NCI-H526 (cell line): ENCODE measurements around the gene TSPYL1.
"Not testable (repeated sequence)": the region's sequence is repeated elsewhere in the genome, so short reads cannot be mapped to it uniquely, and the experiment has no call there.

Experiments
- DNase-seq, 2 experiments: peaks; one replicate each; lab custom pipeline; 2025; lab: John Stamatoyannopoulos, UW

Gene TSPYL1

DNA sequence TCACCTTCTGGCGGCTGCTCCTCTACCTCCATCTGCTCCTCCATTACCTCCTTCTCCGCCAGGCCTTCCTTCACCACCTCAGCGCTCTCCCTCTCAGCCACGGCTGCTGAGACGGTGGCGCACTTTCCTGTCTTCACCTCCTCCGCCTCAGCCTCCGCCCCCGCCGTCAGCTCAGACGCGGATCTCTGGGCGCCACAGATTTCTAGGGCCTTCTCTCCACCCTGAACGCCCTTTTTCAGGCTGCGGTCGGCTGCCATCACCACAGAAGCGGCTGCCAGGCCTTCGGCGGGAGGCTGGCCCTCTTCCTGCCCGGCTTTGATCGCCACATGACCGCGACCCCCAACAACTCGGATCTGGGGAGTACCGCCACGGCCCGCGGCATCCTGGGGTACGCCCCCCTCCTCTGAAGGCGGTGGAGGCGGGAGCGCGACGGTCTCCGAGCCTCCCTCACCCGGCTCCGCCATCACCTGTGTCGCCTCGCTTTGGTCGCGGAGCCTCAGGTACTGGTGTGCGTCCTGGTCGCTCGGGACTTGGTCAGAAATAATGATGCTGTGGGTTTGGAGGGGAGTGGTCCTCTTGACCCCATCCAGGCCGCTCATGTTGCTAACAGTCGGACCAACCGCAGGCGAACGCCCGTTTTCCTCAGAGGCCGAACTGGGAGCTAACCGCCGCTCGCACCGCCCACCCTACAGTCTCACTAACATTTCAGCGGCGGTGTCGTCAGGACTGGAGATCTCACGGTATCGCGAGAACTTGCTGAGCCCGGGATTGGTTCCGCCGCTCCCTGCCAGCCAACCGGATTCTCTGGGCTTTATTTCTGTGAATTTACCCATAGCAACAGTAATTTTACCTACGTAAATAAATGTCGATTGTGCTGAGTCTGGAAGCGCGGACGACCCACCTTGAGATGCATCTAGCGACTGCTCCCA, at the start of gene TSPYL1:
Gene TSPYL1 (minus strand): TSS at position 699 of the 929 bp plus-strand sequence. CDS start 100 bp downstream, at position 599.
- peak; percentile 96 to 98 for DNase-seq

DNA sequence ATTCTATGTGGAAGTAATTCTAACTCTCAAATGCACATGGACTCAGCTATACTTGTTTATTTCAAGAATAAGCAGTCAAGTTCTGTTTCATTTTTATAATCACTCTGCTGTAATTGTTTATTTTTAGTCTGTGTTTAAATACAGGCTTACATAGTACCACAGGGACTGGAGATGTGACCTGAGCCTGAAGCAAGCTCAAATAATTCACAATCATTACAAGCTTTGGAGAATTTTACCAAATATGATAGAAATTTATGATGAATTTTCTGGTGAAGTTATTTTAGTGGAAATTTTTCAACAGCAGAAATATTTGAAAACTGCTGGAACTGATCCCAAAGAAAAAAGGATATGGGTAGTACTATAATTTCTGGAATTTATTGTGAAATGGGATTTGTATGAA, 49.4 kb upstream of the TSPYL1 start:
- DNase-seq: no peak

GRCh38 chr6:116328528-116328903, 48.8 kb upstream of the TSPYL1 start:
- DNase-seq: no peak

- no peak for DNase-seq
Observed at GRCh38 chr6:116327803-116328527, 48.2 kb upstream of the TSPYL1 start.

DNA sequence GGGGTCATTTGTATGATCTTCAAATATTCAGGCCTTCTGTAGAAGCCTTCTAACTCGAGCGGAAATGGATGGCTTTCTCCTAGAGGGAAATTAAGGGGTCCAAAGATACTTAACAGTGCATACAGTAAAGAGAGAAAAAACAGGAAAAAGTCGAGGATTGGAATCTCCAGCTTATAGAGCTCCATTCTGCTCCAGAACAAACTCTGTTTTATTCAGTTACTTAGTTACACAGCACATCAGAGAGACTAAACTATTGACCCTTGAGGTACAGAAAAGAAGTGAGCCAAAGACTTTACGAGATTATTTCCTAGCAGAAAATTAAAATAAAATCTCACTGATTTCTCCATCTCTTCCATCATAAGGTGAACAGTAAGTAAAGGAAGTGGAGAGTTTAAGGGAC, 47.3 kb upstream of the TSPYL1 start:
- DNase-seq: no peak

- DNase-seq: no peak
Observed at GRCh38 chr6:116326181-116326671, 46.5 kb upstream of the TSPYL1 start.

DNA sequence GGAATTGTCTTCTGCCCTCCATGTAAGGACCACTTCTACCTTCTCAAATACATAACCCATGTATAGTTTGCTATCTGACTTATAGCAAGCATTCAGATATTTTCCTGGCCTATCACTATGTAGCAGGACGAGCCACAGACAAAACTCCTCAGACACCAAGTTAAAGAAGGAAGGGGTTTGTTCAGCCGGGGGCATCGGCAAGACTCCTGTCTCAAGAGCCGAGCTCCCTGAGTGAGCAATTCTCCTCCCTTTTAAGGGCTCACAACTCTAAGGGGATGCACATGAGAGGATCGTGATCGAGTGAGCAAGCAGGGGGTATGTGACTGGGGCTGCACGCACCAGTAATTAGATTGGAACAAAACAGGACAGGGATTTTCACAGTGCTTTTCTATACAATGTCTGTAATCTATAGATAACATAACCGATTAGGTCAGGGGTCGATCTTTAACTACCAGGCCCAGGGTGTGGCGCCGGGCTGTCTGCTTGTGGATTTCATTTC, 46.0 kb upstream of the TSPYL1 start:
- DNase-seq: not testable (repeated sequence)

DNA sequence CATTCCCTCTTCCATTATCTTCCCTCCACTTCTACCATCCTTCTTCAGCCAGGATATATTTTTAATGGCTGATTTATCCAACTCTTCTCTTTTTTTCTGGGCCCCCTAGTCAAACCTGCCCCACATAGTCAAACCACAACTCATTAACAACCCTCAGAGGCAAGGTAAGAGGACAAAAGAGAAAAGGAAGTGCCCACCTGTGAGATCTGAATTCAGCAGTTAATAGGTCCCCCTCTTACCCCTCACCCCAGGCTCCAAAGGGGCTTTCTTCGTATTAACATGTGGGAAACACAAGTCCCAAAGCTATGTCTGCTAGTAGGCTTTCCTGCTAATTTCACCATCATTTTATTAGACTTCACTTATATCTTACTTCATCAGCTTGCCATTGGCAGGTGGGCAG, 44.1 kb upstream of the TSPYL1 start:
- no peak for DNase-seq

DNA sequence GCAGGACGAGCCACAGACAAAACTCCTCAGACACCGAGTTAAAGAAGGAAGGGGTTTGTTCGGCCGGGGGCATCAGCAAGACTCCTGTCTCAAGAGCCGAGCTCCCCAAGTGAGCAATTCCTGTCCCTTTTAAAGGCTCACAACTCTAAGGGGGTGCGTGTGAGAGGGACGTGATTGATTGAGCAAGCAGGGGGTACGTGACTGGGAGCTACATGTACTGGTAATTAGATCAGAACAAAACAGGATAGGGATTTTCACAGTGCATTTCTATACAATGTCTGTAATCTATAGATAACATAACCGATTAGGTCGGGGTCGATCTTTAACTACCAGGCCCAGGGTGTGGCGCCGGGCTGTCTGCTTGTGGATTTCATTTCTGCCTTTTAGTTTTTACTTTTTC, 42.2 kb upstream of the TSPYL1 start:
- DNase-seq: not testable (repeated sequence)

DNA sequence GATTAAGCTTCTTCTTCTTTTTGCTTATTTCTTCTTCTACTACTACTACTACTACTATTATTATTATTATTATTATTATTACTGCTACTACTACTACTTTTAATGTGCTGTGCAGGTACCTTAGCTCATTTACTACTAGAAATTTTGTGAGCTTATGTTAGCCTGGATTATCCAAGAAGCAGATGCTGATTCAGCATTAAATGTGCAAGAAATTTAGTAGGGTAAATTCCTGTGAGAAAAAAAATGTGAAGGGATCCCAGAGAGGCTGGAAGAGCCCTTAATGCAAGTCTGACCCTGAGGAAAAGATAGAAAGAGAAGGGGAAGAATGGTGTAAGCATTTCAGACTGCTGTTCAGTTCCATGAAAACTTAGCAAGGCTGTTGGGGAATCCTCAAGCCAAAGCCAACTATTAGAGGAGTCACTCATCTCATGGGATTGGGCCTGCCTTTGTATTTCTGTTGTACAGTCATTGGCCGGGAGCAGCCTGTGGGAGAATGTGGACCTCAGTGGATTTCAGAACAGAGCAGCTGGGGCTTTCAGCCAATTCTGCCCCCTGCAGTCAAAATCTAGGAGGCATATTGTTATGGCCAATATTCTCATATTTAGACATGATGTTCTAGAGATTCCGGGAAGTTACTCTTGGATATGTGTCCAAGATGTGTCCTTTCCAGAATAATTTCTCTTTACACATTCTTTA, 37.2 kb upstream of the TSPYL1 start:
- no peak for DNase-seq

DNA sequence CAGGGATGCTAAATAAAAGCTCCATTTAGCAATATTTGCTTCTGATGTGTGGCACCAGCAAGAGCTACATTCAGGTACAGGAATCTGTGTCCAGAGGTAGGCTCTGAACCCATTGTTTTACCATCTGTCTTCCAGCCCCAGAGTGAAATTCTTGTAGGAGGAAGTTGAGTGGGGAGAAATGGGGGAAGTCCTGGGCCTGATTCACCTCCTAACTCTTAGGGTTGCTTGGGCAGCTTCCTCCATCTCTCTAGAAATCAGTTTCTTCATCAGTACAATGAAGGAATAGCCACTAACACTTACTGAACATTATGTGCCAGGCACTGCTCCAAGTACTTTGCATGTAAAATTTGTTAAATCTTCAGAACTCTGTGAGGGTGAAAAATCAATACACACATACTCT, 35.1 kb upstream of the TSPYL1 start:
- no peak for DNase-seq

DNA sequence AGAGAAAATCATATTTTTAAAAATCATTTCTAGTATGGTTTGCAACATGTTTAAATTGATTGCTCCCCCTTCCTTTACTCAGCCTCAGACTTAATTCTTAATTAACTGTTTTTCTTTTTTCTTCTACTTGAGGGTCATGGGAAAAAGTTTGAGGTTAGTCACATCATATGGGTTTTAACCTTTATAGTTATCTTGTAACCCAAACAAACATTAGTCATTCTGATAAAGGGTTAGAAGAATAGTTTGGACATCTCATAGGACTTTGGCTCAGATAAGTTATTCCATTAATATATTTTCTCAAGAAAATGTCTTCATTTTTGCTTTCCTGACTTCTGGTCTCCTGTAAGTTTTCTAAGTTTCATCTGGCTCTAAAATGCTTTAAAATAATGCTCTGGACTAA, 34.5 kb upstream of the TSPYL1 start:
- no peak for DNase-seq

DNA sequence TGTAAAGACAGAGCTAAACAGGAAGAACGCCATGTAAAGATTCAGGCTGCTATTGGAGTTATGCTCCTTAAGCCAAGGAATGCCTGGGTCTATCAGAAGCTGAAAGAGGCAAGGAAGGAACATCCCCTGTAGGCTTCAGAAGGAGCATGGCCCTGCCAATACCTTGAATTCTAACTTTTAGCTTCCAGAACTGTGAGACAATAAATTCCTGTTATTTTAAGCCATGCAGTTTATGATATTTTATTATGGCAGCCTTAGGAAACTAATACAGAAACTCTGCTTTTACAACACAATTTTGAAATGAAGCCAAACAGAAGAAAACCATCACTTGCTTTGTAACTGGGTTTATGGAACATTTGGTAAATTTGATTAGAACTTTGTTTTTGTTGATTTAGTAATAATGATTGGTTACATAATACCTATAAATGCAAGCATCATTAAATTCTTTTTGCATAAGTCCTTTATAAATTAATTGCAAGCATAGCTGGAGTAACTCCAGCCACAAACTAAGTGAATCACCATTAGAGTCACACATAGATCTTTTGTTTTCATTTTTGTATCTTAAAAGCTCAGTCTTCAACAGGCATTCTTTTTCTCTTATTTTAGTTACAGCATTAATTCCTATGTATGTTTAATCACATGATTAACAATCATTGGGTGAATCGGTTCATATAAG, 33.5 kb upstream of the TSPYL1 start:
- no peak for DNase-seq

GRCh38 chr6:116309657-116310056, 29.9 kb upstream of the TSPYL1 start:
- no peak for DNase-seq

GRCh38 chr6:116309001-116309400, 29.3 kb upstream of the TSPYL1 start:
- no peak for DNase-seq

- no peak for DNase-seq
Observed at GRCh38 chr6:116307633-116308032, 27.9 kb upstream of the TSPYL1 start.

DNA sequence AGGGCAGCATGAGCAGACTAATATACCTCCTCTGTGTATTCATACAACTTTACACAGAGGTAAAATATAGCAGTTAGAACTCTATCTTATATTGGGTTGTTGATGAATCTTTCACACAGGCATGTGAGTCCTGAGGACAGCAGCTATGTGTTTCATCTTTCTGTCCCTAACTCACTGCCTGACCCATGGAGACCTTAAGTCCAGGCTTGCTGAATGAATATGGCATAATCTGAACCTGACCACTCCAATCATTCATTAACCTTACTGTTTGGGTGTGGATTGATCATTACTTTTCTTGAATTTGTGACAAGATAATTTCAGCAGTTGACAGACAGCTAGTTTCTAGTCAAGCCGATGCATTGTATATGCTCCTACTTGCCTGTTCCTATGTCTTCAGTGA, 27.3 kb upstream of the TSPYL1 start:
- DNase-seq: no peak

GRCh38 chr6:116304538-116305097, 24.9 kb upstream of the TSPYL1 start:
- DNase-seq: no peak

DNA sequence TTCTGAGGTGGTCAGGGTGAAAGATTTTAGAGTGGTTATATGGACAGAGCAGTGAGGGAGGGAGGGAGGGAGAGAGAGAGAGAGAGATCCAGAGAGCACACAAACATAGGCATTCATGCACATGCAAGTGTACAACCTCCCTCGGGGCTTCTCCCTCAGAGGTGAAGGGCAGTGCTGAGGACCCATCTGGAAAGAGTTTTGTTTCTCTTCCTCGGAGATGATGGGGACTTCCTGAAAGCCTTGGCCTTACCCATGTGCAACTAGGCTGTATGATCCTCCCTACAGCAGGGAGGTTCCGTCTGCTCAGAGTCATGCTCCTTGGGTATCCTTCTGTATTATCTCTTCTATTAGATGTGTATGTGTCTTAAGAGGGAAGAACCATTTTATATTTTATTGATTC, 21.4 kb upstream of the TSPYL1 start:
- no peak for DNase-seq

DNA sequence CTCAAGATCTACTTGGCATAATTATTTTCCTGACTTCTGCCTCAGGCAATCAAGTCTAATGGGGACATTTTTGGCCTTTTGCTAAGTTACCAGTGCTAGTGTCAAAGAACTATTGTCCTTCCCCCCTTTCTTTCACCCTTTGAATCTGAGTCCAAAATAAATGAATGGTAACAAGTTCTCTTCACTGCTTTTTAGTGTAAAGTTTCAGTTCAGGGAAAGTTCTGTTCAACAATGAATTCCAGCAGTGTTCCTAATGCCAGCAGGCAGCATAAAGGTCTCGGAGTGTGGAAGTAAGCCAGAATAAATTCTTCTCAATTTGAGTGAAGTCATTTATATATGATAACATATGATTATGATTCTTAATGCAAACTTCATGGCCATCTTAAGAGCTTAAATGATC, 20.8 kb upstream of the TSPYL1 start:
- DNase-seq: no peak

DNA sequence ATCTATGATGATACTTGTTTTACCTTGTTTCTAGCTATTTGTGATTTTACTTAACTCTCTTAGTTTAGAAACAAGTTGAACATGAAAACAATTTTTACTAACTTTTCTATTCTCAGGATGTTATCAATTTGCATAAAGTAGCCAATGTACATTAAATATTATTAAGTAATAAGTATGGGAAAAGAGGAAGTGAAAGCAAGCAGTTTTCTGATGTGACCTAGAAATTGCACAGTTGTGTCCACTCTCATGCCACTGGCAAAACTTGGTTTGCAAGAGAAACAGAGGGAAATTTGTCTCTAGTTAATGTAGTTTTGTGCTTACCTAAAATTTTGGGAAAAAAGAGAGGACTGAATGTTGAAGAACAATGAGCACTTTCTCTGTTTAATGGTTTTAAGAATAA, 19.2 kb upstream of the TSPYL1 start:
- DNase-seq: no peak
